IMR-90 (cell line): Measurements from ENCODE around the gene COMMD1.

Experiments used
- MAFK ChIP-seq: IDR thresholded peaks from 2 replicates; pipeline ENCODE4 v1.6.1; 2012; ENCODE audit warnings: low read depth, low read length, improper control_type of control experiment
- MAZ ChIP-seq: IDR thresholded peaks from 2 replicates; pipeline ENCODE4 v1.6.1; 2012; ENCODE audit warnings: low read depth, mild to moderate bottlenecking, low read length, improper control_type of control experiment, moderate library complexity, borderline replicate concordance
- MXI1 ChIP-seq: IDR thresholded peaks from 2 replicates; pipeline ENCODE4 v1.6.1; 2012; ENCODE audit warnings: low read depth, mild to moderate bottlenecking, low read length, moderate library complexity, borderline replicate concordance
- NFE2L2 ChIP-seq: fragments of 150-350 bp; IDR thresholded peaks from 2 replicates; pipeline ENCODE4 v1.6.1; 2016; ENCODE audit warnings: low read depth, mild to moderate bottlenecking, low read length
- POLR2A ChIP-seq: IDR thresholded peaks from 2 replicates; pipeline ENCODE4 v1.6.1; 2012; ENCODE audit warnings: mild to moderate bottlenecking, low read depth, low read length
- TF ChIP-seq, protein P1 (sequence below): conservative IDR thresholded peaks from 2 replicates; pipeline ENCODE4 v1.5.1; 2012; ENCODE audit warnings: mild to moderate bottlenecking, low read depth, low read length, improper control_type of control experiment

DNA sequence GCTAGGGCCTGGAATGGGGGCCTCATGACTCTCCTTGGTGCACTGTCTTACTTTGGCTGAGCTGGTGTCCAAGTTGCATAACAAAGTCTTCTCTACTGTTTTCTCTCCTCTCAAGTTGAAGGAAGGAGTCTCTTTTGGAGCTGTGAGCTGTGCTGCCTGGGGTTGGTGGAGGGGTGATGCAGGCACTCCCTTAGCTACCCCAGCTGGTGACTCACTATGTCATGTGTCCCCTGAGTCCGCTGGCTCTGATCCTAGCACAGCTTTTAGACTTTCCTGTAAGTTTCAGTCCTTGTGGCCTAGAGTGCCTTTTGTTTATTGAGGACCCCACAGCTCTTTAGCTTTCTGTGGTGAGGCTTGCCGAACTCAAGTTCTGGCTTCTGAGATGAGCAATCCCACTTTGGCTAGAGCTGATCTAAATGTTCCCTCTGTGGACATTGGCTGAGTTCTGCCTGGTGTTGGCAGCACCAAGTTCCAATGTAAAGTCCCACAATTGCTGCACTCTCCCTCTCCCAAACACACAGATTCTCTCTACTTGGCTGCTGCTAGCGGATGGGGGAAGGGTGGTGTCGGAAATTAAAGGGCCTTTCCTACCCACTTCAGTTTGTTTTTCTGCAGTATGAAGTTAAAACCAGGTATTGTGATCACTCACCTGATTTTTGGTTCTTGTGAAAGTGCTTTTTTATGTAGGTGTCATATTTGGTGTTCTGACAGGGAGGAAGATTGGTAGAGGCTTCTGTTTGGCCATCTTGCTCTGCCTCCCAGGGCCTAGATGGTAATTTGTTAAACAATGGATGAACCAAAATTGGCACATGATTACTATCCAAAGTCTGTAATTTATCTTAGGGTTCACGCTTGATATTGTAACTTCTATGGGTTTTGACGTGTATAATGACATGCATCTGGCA lies 83.2 kb downstream of the COMMD1 start:
- TF ChIP-seq, protein P1, sequence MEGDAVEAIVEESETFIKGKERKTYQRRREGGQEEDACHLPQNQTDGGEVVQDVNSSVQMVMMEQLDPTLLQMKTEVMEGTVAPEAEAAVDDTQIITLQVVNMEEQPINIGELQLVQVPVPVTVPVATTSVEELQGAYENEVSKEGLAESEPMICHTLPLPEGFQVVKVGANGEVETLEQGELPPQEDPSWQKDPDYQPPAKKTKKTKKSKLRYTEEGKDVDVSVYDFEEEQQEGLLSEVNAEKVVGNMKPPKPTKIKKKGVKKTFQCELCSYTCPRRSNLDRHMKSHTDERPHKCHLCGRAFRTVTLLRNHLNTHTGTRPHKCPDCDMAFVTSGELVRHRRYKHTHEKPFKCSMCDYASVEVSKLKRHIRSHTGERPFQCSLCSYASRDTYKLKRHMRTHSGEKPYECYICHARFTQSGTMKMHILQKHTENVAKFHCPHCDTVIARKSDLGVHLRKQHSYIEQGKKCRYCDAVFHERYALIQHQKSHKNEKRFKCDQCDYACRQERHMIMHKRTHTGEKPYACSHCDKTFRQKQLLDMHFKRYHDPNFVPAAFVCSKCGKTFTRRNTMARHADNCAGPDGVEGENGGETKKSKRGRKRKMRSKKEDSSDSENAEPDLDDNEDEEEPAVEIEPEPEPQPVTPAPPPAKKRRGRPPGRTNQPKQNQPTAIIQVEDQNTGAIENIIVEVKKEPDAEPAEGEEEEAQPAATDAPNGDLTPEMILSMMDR = no peak
- TF ChIP-seq NFE2L2 (no peak), POLR2A (no peak), MAZ (no peak), MAFK (no peak), MXI1 (no peak)
